HG03442 (cell line): Measurements from ENCODE around the gene RPS15.

ENCODE experiments used
- ATAC-seq: cut with Tn5 transposase; IDR thresholded peaks from one replicate; pipeline ENCODE4 v1.9.1; 2021; ENCODE audit warnings: mild to moderate bottlenecking, moderate library complexity; ENCODE audit not compliant: unreplicated experiment

The RPS15 gene

DNA sequence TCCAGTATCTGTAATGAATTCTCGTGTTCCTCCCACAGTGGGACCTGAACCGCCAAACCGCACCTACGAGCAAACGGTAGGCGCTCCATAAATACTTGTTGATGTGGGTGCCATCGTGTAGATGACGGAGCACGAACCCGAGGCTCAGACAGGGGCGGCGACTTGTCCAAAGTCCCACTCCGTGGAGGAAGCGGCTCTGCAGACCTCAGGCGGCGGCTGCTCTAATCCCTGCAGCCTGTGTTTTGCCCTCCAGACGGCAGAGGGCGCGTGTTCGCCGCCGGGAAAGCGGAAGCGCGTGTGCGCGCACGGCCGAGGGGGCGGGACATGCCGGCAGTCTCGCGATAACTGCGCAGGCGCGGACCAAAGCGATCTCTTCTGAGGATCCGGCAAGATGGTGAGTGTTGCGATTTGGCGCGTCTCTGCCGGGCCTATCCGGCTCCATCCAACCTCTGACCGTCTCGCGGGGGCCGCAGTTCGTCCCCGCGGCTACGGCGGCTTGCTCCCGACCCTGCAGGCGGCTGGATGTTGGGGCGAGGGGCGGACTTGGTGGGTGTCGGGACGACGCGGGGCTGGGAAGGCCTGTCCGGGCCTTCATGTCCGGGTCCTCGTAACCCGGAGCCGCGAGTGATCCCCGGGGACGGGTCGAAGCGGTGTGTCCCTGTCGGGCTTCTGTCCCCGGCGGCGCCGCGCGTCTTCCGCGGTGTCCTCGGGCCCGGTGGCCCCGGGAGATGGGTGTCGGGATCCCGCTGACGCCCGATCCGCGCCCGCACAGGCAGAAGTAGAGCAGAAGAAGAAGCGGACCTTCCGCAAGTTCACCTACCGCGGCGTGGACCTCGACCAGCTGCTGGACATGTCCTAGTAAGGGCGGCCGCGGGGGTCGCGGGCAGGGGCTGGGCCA lies at the start of gene RPS15:
TSS of gene RPS15 (plus strand) at position 362 of the 898 bp plus-strand sequence. CDS start at position 392, 30 bp downstream.
- ATAC-seq = peak; percentile 77

DNA sequence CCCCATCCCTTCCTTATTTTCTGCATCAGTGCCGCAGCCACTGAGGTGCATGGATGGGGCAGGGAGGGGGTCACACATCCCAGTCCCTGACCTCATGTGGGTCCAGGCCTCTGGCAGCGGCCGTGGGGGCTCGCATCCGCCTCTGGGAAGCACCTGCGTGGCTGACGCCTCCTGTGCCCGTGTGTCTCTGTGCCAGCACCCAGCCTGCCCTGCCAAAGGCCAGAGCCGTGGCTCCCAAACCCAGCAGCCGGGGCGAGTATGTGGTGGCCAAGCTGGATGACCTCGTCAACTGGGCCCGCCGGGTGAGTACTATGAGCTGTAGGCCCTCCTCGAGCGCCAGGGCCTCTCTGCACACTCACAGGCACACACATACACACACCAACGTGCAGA lies 49.6 kb upstream of the RPS15 start:
- no peak for ATAC-seq

DNA sequence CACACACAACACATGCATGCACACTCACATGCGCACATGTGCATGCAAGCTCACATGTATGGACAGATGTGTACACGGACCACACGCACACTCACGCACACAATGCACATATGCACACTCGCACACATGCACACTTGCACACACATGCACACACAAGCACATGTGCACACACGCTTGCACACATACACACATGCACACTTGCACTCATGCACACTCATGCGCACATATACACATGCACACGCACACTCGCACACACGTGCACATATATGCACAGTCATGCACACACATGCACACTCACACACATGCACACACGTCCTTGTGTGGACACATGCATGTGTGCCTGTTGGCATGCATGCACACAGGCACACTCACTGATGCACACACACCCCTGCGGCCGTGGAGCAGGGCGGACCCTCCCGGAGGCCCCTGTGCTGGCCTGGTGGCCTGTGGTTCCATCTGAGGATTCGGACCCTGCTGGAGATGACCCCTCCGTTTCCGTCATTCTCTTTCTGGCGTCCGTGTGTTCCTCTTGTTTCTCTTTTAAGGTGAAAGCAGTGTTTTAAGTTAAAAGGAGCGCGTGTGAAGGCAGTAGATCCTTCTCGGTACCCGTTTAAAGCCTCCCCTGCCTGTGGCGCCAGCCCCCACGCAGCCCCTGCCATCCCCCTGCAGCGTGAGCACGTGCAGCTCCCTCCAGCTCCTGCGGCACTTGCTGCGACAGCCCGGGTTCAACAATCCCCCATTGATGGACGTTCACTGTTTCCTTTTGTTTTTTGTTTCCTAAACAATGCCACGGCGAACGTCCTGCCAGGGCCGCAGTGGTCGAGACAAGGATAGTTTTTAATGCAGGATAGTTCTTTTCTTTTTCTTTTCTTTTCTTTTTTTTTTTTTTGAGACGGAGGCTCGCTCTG lies 48.9 kb upstream of the RPS15 start:
- no peak for ATAC-seq

GRCh38 chr19:1390890-1391423 lies 47.2 kb upstream of the RPS15 start:
- ATAC-seq = no peak

DNA sequence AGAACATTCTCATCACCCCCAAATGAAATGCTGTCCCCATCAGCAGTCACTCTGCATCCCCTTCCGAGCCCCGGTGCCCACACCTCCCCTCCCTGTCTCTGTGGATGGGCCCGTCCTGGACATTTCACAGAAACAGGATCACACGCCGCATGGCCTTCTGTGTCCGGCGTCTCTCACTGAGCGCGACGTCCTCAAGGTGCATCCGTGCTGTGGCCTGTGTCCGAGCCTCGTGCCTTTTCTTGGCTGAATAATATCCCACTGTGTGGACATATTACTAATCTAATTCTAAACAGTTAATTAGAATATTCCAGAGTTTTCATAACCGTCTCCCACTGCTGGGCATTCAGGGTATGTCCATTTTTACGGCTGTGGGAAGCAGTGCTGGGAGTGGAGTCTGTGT lies 45.8 kb upstream of the RPS15 start:
- ATAC-seq = no peak

GRCh38 chr19:1392939-1393530 lies 45.2 kb upstream of the RPS15 start:
- ATAC-seq = no peak

DNA sequence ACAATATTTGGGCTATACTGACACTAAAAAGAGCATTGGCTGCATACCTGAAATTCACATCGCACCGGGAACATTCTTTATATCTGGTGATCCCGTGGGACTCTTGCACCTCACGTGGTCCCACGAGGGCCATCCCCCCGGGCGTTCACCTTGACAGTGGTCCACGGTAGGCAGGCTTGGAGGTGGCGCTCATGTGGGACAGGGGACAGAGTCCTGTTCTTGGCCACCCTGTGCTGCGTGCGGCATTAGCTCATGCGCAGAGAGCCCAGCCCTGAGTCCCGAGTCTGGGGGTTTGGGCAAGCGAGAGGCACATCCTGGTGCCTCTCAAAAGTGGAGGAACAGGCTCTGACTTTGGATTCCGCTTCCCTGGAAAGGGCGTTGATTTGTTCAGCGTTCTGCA lies 44.4 kb upstream of the RPS15 start:
- ATAC-seq = no peak

GRCh38 chr19:1394252-1395193 lies 43.7 kb upstream of the RPS15 start:
- no peak for ATAC-seq

DNA sequence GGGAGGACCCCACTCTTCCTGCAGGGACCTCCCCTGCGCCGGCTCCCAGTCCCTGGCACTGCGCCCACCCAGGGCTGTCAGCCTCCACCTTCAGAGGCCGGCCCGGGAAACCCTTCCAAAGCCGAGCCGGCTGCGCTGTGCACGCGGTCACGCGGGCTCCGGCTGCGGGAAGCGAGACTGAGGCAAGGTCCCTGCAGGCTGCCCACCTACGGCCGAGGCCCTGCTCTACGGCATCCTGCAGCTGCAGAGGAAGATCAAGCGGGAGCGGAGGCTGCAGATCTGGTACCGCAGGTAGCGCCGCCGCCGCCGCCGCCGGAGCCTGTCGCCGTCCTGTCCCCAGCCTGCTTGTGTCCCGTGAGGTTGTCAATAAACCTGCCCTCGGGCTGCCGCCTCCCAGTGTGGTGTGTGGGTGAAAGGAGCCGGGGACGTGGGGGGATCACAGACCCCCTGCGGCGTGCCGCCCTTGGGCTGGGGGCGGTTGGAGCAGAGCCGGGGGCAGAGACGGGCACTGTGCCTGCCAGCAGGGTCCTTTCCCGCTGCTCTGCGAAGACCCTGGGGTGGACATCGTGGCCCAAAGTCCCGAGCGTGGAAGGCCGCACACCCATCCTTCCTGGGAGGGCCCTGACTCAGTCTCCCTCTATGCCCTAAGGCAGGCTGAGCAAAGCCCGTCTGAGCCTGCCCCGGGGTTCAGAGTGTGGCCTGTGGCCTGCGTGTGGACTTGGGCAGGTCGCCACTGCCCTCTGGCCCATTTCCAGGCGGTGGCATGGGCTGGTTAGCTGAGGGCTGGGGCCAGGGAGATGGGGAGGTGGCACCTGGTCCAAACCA lies 42.8 kb upstream of the RPS15 start:
- no peak for ATAC-seq

GRCh38 chr19:1396019-1396767 lies 42.0 kb upstream of the RPS15 start:
- no peak for ATAC-seq

- no peak for ATAC-seq
Measured at GRCh38 chr19:1396768-1397679, 41.2 kb upstream of the RPS15 start.

- no peak for ATAC-seq
Measured at GRCh38 chr19:1397838-1398237, 40.4 kb upstream of the RPS15 start.

GRCh38 chr19:1399079-1399478 lies 39.1 kb upstream of the RPS15 start:
- no peak for ATAC-seq

DNA sequence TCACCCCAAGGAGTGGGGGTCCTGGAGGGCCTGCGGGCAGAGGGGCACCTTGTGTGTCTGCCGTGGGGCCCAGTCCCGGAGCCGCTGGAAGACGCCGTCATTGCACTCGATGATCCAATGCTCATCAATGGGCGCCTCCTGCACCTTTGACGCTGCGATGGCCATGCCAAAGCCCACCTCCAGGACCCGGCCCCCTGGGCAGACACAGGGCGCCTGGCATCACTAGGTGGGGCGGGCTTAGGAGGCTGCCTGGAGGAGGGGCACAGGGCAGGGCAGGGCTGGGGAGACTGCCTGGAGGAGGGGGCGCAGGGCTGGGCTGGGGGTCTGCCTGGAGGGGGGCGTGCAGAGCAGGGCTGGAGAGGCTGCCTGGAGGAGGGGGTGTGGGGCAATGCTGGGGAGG lies 38.5 kb upstream of the RPS15 start:
- ATAC-seq = no peak

DNA sequence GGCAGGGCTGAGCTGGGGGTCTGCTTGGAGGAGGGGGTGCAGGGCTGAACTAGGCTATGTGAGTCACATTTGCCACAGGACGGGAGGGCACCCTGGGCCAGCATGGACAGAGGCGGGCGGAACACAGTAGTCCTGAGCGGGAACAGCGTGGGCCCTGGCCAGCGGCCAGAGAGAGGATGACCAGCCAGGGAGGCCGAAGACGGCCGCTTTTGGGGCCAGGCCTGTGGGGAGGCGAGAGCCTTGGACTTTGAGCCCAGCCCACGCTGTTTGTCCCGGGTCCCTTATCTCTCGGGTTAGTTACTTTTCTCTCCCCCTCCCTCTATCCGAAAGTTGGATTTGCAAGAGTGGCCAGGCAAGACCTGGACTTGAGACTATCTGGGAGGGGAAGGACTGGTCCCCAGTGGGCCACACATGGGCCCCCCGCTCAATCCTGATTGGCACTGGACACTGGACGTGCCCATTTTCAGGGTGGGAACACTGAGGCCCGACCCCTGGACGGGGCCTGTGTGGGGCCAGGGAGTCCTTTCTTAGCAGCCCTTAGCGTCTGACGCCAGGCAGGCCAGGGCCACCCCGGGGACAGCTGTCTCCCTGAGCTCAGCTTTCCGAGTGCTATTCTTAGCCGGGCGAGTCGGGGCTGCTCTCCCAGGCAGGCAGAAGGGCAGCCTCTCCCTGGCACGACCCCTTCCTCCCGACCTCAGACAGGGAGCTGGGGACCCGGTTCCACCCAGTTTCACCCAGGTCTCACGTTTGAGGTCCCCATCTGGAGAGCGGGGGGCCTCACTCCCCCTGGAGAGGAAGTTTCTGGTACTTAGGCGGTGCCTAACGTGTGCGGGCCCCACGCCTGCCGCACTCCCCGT lies 37.7 kb upstream of the RPS15 start:
- ATAC-seq = no peak

DNA sequence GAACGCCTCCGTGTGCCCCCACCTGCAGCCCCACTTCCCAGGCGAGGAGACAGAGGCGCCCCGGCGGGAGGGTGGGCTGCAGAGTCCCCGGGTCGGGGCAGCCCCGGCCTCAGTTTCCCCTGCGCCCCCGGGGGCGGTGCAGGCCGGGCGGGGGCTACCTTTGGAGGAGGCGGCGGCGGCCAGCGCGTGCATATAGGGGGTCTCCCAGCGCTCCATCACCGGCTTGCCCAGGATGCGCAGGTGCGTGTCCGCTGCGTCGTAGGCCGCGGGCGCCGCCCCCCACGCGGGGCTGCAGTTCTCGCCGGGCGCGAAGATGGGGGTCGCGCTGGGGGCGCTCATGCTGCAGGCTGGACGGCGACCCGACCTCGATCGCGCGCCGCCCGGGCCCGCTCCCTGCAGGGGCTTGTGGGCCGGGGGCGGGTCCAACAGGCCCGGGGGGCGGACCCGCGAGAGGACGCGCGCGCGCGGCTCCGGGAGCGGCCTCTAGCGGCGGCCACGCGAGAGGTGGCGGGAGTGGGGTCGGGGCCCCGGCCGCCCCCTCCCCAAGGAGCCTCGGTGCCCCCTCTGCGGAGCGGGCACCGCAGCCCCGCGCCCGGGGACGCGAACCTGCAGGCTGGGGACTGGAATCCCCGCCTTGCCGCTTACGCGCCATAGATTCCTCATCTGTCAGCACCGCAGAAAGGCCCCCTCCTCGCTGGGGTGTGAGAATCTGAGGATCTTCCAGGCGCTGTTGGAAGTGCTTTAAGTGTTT lies 36.9 kb upstream of the RPS15 start, which contains the start of gene GAMT:
TSS of gene GAMT (minus strand) at position 405 of the 751 bp plus-strand sequence. CDS start at position 339, 66 bp downstream.
- ATAC-seq = no peak
